ENCODE results near the gene ADNP2.

Gene ADNP2

DNA sequence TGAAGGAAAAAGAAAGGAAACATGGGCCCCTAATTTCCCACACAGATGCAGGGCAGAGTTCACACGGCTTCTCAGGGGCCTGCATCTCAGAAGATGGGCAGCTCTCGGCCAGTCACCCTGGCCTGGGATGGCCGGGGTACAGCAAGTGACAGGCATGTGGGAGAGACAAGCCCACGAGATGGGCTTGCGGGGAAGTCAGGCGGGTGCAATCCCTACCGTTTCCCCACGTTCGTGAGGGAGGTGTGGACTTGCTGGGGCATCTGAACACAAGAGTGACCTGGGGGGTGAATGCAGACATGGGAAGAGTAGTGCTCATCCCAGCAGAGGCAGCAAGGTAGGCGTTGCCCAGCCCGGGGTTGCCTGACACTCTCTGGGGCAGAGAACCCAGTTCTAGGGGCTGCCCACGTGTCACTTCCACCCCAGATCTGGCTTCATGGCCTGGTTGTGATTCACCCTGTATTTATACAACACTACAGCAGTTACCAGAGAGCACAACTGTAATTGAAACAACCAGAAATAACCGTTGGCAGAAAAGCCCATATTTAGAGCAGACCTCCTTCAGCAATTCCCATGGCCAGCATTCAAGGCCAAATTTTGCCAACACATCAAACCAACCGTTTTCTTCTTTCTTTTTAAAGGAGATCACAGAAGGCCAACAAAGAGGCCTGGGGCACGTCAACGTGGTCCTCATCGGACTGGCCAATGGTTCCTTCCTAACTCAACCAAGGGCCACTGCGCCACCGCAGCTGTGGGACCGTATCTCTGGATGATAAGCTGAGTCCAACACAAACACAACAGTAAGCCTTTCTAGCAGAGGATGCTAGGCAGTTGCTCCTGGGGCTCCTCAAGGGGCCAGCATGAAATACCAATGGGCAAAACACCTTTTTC is 79.8 kb downstream of the ADNP2 start:
- DNase-seq (ENCODE audit: low read depth): no peak
- H3K4me3 ChIP-seq (ENCODE audit: low read depth, low read length): no peak overlapping the region
- TF ChIP-seq POLR2A (IDR thresholded peaks at IDR 0.05; ENCODE audit: extremely low read depth, insufficient read length): no peak
- TF ChIP-seq MYC (IDR thresholded peaks at IDR 0.05; ENCODE audit: low read depth, low read length): no peak
- TF ChIP-seq, protein P1, sequence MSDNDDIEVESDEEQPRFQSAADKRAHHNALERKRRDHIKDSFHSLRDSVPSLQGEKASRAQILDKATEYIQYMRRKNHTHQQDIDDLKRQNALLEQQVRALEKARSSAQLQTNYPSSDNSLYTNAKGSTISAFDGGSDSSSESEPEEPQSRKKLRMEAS (IDR thresholded peaks at IDR 0.05; ENCODE audit: low read depth, low read length): no peak
- TF ChIP-seq, protein P2, sequence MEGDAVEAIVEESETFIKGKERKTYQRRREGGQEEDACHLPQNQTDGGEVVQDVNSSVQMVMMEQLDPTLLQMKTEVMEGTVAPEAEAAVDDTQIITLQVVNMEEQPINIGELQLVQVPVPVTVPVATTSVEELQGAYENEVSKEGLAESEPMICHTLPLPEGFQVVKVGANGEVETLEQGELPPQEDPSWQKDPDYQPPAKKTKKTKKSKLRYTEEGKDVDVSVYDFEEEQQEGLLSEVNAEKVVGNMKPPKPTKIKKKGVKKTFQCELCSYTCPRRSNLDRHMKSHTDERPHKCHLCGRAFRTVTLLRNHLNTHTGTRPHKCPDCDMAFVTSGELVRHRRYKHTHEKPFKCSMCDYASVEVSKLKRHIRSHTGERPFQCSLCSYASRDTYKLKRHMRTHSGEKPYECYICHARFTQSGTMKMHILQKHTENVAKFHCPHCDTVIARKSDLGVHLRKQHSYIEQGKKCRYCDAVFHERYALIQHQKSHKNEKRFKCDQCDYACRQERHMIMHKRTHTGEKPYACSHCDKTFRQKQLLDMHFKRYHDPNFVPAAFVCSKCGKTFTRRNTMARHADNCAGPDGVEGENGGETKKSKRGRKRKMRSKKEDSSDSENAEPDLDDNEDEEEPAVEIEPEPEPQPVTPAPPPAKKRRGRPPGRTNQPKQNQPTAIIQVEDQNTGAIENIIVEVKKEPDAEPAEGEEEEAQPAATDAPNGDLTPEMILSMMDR (IDR thresholded peaks at IDR 0.05; ENCODE audit: low read depth, low read length): no peak

DNA sequence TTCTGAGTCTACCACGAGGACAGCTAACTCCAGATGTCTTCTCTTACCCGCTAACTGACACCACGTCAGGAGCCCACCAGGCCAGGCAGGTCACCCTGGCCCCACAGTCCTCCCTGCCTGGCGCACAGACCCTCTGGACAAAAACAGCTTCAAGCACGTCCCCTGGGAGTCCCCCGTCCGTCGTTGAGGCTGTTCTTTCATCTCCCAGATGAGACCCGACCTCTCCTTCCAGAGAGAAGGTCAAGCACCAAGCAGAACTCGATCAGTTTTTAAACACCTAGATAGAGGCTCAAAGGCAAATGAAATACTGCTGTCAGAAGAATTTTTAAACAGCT is 80.4 kb downstream of the ADNP2 start:
- H3K4me3 ChIP-seq (ENCODE audit: low read depth, low read length): no peak overlapping the region
- no peak for DNase-seq (ENCODE audit: low read depth)
- TF ChIP-seq POLR2A (IDR thresholded peaks at IDR 0.05; ENCODE audit: extremely low read depth, insufficient read length): no peak
- no peak for TF ChIP-seq MYC (IDR thresholded peaks at IDR 0.05; ENCODE audit: low read depth, low read length)
- TF ChIP-seq, protein P1 (IDR thresholded peaks at IDR 0.05; ENCODE audit: low read depth, low read length): no peak
- TF ChIP-seq, protein P2 (IDR thresholded peaks at IDR 0.05; ENCODE audit: low read depth, low read length): no peak

Measured in NB4 (cell line).